Measurements from ENCODE around the gene FCER1A. TPM values are rescaled to one million over a fixed set of nuclear protein-coding genes. Genes with fewer than 3 reads are reported as not detected.

The FCER1A gene
- total RNA-seq, 1 experiment from 2014 or later, result not detected

DNA sequence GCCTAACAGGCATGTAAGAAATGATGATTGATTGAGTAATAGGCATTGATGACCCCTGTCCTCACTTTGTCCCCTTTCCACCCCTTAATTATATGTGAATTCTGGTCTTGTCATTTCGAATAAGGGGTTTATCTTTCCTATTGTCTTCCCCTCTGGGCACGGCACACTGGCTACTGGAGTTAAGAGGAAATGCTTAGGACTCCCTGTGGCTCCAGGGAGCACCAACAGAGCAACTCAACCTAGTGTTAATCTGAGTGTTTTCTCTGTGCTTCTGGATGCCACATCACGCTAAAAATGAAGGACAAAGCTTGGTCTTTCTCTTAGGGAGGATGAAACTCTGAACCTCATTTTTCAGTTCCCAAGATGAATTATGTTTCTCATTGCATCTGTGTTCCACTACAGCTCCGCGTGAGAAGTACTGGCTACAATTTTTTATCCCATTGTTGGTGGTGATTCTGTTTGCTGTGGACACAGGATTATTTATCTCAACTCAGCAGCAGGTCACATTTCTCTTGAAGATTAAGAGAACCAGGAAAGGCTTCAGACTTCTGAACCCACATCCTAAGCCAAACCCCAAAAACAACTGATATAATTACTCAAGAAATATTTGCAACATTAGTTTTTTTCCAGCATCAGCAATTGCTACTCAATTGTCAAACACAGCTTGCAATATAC, 5.3 kb downstream of the FCER1A start:
- Histone ChIP-seq H2BK120ac (ENCODE audit: low read depth, low read length, poor library complexity, severe bottlenecking) (no peak overlapping the region), H4K8ac (replicated peaks; ENCODE audit: insufficient read length, low read depth, low read length) (no peak overlapping the region), H2BK20ac (ENCODE audit: low read depth, low read length, poor library complexity, severe bottlenecking) (no peak overlapping the region), H2AFZ (ENCODE audit: low read length) (no peak overlapping the region), H4K20me1 (ENCODE audit: control insufficient read depth, insufficient read depth, insufficient read length) (no peaks in the 10 kb centered on the region), H3K9ac (ENCODE audit: extremely low read depth, insufficient read length, low read length) (no peak overlapping the region), H3K9me3 (ENCODE audit: control insufficient read depth, low read depth, low read length) (no peaks in the 10 kb centered on the region), H3T11ph (ENCODE audit: low read length) (no peak overlapping the region), H3K23ac (ENCODE audit: insufficient read length, low read depth, low read length) (no peak overlapping the region), H3K14ac (ENCODE audit: insufficient read depth, low read length) (no peak overlapping the region), H3K79me2 (ENCODE audit: insufficient read depth, low read length) (no peaks in the 10 kb centered on the region), H4K91ac (ENCODE audit: insufficient read length, low read depth, low read length) (no peak overlapping the region), H2BK12ac (ENCODE audit: insufficient read length, low read depth, low read length) (no peak overlapping the region), H3K4me2 (ENCODE audit: insufficient read depth, insufficient read length, low read length) (no peak overlapping the region), H3K79me1 (ENCODE audit: insufficient read depth, low read depth, low read length, poor library complexity, severe bottlenecking) (no peaks in the 10 kb centered on the region), H3K23me2 (ENCODE audit: insufficient read length, low read depth, low read length, poor library complexity, severe bottlenecking) (no peaks in the 10 kb centered on the region), H2AK5ac (ENCODE audit: insufficient read length, low read length) (no peak overlapping the region), H3K4me1 (ENCODE audit: insufficient read depth, low read length) (no peaks in the 10 kb centered on the region; the same call in 1 of the 2 replicates), H3K4ac (ENCODE audit: low read depth, low read length) (no peak overlapping the region), H4K5ac (ENCODE audit: insufficient read length, low read depth, low read length) (no peak overlapping the region), H3K27ac (ENCODE audit: insufficient read length, low read depth, low read length) (no peak overlapping the region), H2BK15ac (ENCODE audit: low read depth, low read length) (no peak overlapping the region), H3K56ac (ENCODE audit: insufficient read length, low read depth, low read length) (no peak overlapping the region), H3K18ac (ENCODE audit: insufficient read length, low read depth, low read length) (no peak overlapping the region), H2BK5ac (ENCODE audit: insufficient read length, low read length) (no peak overlapping the region), H3K27me3 (ENCODE audit: insufficient read depth, low read length) (no peaks in the 10 kb centered on the region)
- no peak overlapping the region for H3K4me3 Mint-ChIP-seq
- H3K36me3 Mint-ChIP-seq (ENCODE audit: insufficient read depth in 1 of 3, low read depth in 3 of 3), result peaks cover 0 to 6% (median 0%) of the 10 kb centered on the region in 3 experiments; a peak in 2 of 7 replicates
- DNase-seq, result no peak
- peaks cover under 1% of the 10 kb centered on the region; the same call in 1 of the 2 replicates for H3K27me3 Mint-ChIP-seq (ENCODE audit: low read depth)
- TF ChIP-seq, protein P1, sequence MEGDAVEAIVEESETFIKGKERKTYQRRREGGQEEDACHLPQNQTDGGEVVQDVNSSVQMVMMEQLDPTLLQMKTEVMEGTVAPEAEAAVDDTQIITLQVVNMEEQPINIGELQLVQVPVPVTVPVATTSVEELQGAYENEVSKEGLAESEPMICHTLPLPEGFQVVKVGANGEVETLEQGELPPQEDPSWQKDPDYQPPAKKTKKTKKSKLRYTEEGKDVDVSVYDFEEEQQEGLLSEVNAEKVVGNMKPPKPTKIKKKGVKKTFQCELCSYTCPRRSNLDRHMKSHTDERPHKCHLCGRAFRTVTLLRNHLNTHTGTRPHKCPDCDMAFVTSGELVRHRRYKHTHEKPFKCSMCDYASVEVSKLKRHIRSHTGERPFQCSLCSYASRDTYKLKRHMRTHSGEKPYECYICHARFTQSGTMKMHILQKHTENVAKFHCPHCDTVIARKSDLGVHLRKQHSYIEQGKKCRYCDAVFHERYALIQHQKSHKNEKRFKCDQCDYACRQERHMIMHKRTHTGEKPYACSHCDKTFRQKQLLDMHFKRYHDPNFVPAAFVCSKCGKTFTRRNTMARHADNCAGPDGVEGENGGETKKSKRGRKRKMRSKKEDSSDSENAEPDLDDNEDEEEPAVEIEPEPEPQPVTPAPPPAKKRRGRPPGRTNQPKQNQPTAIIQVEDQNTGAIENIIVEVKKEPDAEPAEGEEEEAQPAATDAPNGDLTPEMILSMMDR (conservative IDR thresholded peaks at IDR 0.05), result no peak
- H3K27ac Mint-ChIP-seq, result no peak overlapping the region
- peaks cover 3 to 9% of the 10 kb centered on the region in 2 experiments for H3K4me1 Mint-ChIP-seq
- no CpG with 5 or more reads among the region's 5 CpGs for WGBS (ENCODE audit: extremely low coverage, insufficient read length, low lambda C conversion rate)
- H3K9me3 Mint-ChIP-seq, result peaks cover 0 to 6% of the 10 kb centered on the region in 2 experiments; a peak in 1 of 5 replicates

All from H9 (cell line).